H1 (cell line): Measurements from ENCODE around the gene WDR77. TPM values are rescaled to one million over a fixed set of nuclear protein-coding genes. Genes with fewer than 3 reads are reported as not detected.

ENCODE experiments used
- CTCF ChIA-PET: fragments of 300-600 bp; sonication (Branson Sonifier 250); formaldehyde crosslinking; loops from one replicate; lab custom pipeline; 2021; ENCODE audit not compliant: partially characterized antibody; lab: Charles Lee
- POLR2A ChIA-PET: fragments of 300-600 bp; sonication (Branson Sonifier 250); formaldehyde crosslinking; loops from one replicate; lab custom pipeline; 2021; ENCODE audit warnings: inconsistent platforms; ENCODE audit not compliant: partially characterized antibody; lab: Charles Lee
- DNase-seq, 2 experiments: peaks; one replicate each; pipeline versions ENCODE4 v3.0.0 to v3.0.0-alpha.2; 2010 to 2022; ENCODE audit warnings: low spot score in 2 of 2, low read depth in 1 of 2, mixed read lengths in 1 of 2
- FAIRE-seq: peaks from 2 replicates; lab custom pipeline; 2011; peaks lifted over from hg19 to GRCh38; lab: Jason Lieb, UNC
- H2AFZ ChIP-seq: 2 replicates; pipeline ENCODE4 v1.8.1; 2012; ENCODE audit warnings: low read length, inconsistent platforms
- H2AK5ac ChIP-seq: 2 replicates; pipeline ENCODE4 v1.6.1; 2013; ENCODE audit warnings: low read depth, low read length
- H2BK120ac ChIP-seq: replicated peaks from 2 replicates; pipeline ENCODE3; 2013; ENCODE audit warnings: low read depth, low read length, inconsistent platforms
- H2BK12ac ChIP-seq: 2 replicates; pipeline ENCODE4 v1.6.1; 2013; ENCODE audit warnings: low read depth, low read length
- H2BK15ac ChIP-seq: 2 replicates; pipeline ENCODE4 v1.6.1; 2013; ENCODE audit warnings: low read length
- H2BK20ac ChIP-seq: 2 replicates; pipeline ENCODE4 v1.6.1; 2013; ENCODE audit warnings: low read length
- H2BK5ac ChIP-seq: 2 replicates; pipeline ENCODE4 v1.6.1; 2013; ENCODE audit warnings: low read depth, low read length
- H3K14ac ChIP-seq: 2 replicates; pipeline ENCODE4 v1.6.1; 2013; ENCODE audit warnings: inconsistent platforms; ENCODE audit not compliant: insufficient read length
- H3K18ac ChIP-seq: 2 replicates; pipeline ENCODE4 v1.6.1; 2013; ENCODE audit warnings: low read length; ENCODE audit errors: extremely low read depth
- H3K23ac ChIP-seq: 2 replicates; pipeline ENCODE4 v1.6.1; 2013; ENCODE audit warnings: inconsistent platforms; ENCODE audit not compliant: insufficient read length
- H3K23me2 ChIP-seq: 2 replicates; pipeline ENCODE4 v1.6.1; 2013; ENCODE audit warnings: low read depth, low read length
- H3K27ac ChIP-seq: 2 replicates; pipeline ENCODE4 v1.6.1; 2011; ENCODE audit warnings: low read depth, low read length, inconsistent platforms
- H3K27me3 ChIP-seq, 4 experiments: replicated peaks in 1 of 4; 1 replicate in 1 of 4; 2 replicates in 3 of 4; pipeline versions ENCODE4 v1.6.1 to v1.8.1; 2011 to 2013; ENCODE audit warnings: low read length in 3 of 4, mild to moderate bottlenecking in 3 of 4, inconsistent platforms in 2 of 4, mixed read lengths in 2 of 4, moderate library complexity in 1 of 4; ENCODE audit not compliant: control insufficient read depth in 3 of 4, insufficient read depth in 3 of 4; ENCODE audit errors: extremely low read depth in 1 of 4
- H3K36me3 ChIP-seq, 4 experiments: 2 replicates each; pipeline versions ENCODE4 v1.6.1 to v1.8.1; 2011 to 2013; ENCODE audit warnings: mild to moderate bottlenecking in 4 of 4, low read length in 3 of 4, moderate library complexity in 2 of 4, control low read depth in 1 of 4, inconsistent platforms in 1 of 4; ENCODE audit not compliant: insufficient read depth in 4 of 4, control insufficient read depth in 2 of 4
- H3K4ac ChIP-seq: replicated peaks from 2 replicates; pipeline ENCODE3; 2013; ENCODE audit warnings: low read length, low read depth, mixed read lengths, inconsistent platforms; ENCODE audit not compliant: insufficient read length
- H3K4me1 ChIP-seq, 4 experiments: replicated peaks in 1 of 4; 1 replicate in 1 of 4; 2 replicates in 3 of 4; pipeline versions ENCODE4 v1.6.1 to v1.8.1; 2011 to 2013; ENCODE audit warnings: low read length in 3 of 4, inconsistent platforms in 2 of 4, mixed read lengths in 1 of 4; ENCODE audit not compliant: insufficient read depth in 4 of 4, control insufficient read depth in 3 of 4
- H3K4me2 ChIP-seq, 2 experiments: 2 replicates each; pipeline versions ENCODE4 v1.6.1 to v1.8.1; 2011 to 2013; ENCODE audit warnings: low read depth in 2 of 2, low read length in 2 of 2, control low read depth in 1 of 2, inconsistent platforms in 1 of 2, mild to moderate bottlenecking in 1 of 2; ENCODE audit not compliant: insufficient read depth in 1 of 2
- H3K4me3 ChIP-seq, 4 experiments: fragments of 200-600, 300-600 bp in 1 of 4; sonication (generic), shearing (Covaris generic), sonication (Bioruptor Twin) in 1 of 4; 2 replicates each; pipeline versions ENCODE4 v1.5.1 to v1.8.1; 2011 to 2016; ENCODE audit warnings: low read length in 4 of 4, low read depth in 3 of 4, control low read depth in 2 of 4, inconsistent platforms in 2 of 4, mild to moderate bottlenecking in 2 of 4, mixed read lengths in 1 of 4, moderate library complexity in 1 of 4; ENCODE audit not compliant: insufficient read depth in 2 of 4; ENCODE audit errors: extremely low read depth in 1 of 4
- H3K56ac ChIP-seq: replicated peaks from 2 replicates; pipeline ENCODE3; 2013; ENCODE audit warnings: low read depth, mild to moderate bottlenecking, mixed read lengths, low read length, inconsistent platforms; ENCODE audit not compliant: insufficient read length
- H3K79me1 ChIP-seq: 2 replicates; pipeline ENCODE4 v1.6.1; 2013; ENCODE audit warnings: low read depth, low read length, control low read depth
- H3K79me2 ChIP-seq, 2 experiments: 2 replicates each; pipeline versions ENCODE4 v1.6.1 to v1.8.1; 2012 to 2013; ENCODE audit warnings: low read length in 2 of 2, mild to moderate bottlenecking in 2 of 2, inconsistent platforms in 1 of 2; ENCODE audit not compliant: insufficient read depth in 2 of 2, control insufficient read depth in 1 of 2
- H3K9ac ChIP-seq, 4 experiments: replicated peaks in 1 of 4; 1 replicate in 1 of 4; 2 replicates in 3 of 4; pipeline versions ENCODE4 v1.6.1 to v1.8.1; 2011 to 2013; ENCODE audit warnings: low read depth in 3 of 4, low read length in 3 of 4, control low read depth in 2 of 4, mild to moderate bottlenecking in 2 of 4, moderate library complexity in 2 of 4, inconsistent platforms in 1 of 4; ENCODE audit errors: extremely low read depth in 1 of 4
- H3K9me3 ChIP-seq, 2 experiments: 2 replicates each; pipeline versions ENCODE4 v1.6.1 to v1.8.1; 2012 to 2013; ENCODE audit warnings: mild to moderate bottlenecking in 2 of 2, moderate library complexity in 2 of 2, control low read depth in 1 of 2, inconsistent platforms in 1 of 2, low read depth in 1 of 2, low read length in 1 of 2, mixed read lengths in 1 of 2; ENCODE audit not compliant: insufficient read depth in 2 of 2
- H4K20me1 ChIP-seq, 2 experiments: replicated peaks in 1 of 2; 2 replicates each; pipeline versions ENCODE3 to v1.8.1; 2011 to 2013; ENCODE audit warnings: inconsistent platforms in 2 of 2, low read length in 2 of 2, mild to moderate bottlenecking in 1 of 2; ENCODE audit not compliant: insufficient read depth in 2 of 2, control insufficient read depth in 1 of 2
- H4K5ac ChIP-seq: 2 replicates; pipeline ENCODE4 v1.6.1; 2013; ENCODE audit warnings: low read length, low read depth, mixed read lengths, inconsistent platforms; ENCODE audit not compliant: insufficient read length
- H4K8ac ChIP-seq: 2 replicates; pipeline ENCODE4 v1.8.0; 2013; ENCODE audit warnings: mild to moderate bottlenecking, moderate library complexity, low read length, inconsistent platforms; ENCODE audit not compliant: insufficient read depth; ENCODE audit errors: extremely low read depth
- H4K91ac ChIP-seq: replicated peaks from 2 replicates; pipeline ENCODE3; 2013; ENCODE audit warnings: low read length, mixed read lengths, inconsistent platforms; ENCODE audit not compliant: insufficient read length
- EGR1 ChIP-seq: IDR thresholded peaks from 2 replicates; pipeline ENCODE4 v1.6.1; 2011; ENCODE audit warnings: low read depth, low read length, borderline replicate concordance
- WGBS, 2 experiments: shearing (Covaris generic) in 1 of 2; methylation state at CpG; one replicate each; pipeline versions ENCODE4 v1.1.6 to v1.1.7; 2013 to 2015; ENCODE audit warnings: low lambda C conversion rate in 2 of 2, mixed read lengths in 2 of 2, inconsistent platforms in 1 of 2, low coverage in 1 of 2, missing lambda C conversion rate in 1 of 2; ENCODE audit not compliant: insufficient replicate concordance in 2 of 2, insufficient coverage in 1 of 2, insufficient read length in 1 of 2; ENCODE audit errors: extremely low coverage in 1 of 2, missing lambda C conversion rate in 1 of 2; 5-methylcytosine and 5-hydroxymethylcytosine counted together
- polyA plus RNA-seq, 7 experiments: library from polyadenylated mRNA; depleted of rRNA in 3 of 7; stranded (reverse) in 5 of 7; unstranded in 2 of 7; fragments of >200 nt in 5 of 7; fragments of 200-250 nt in 2 of 7; gene quantifications; 1 replicate in 5 of 7; 2 replicates in 1 of 7; 4 replicates in 1 of 7; pipeline versions ENCODE4 v1.2.1 to v1.2.3, GENCODE V29; 2011 to 2013; ENCODE audit warnings: missing spikeins in 2 of 7, mixed read lengths in 2 of 7
- total RNA-seq: library from RNA; stranded (reverse); fragmentation: NEBNext Ultra II Directional; extraction: Animal tissue kit (Norgen Biotek cat#: 25700); gene quantifications from 2 replicates; pipeline ENCODE4 v1.2.1, GENCODE V29; 2021

The WDR77 gene
- total and polyA plus RNA-seq, 2 of the 8 experiments (the other 6 are each of a cell fraction or from before 2014, with no cell fraction given) = 66.0 to 156 TPM

DNA sequence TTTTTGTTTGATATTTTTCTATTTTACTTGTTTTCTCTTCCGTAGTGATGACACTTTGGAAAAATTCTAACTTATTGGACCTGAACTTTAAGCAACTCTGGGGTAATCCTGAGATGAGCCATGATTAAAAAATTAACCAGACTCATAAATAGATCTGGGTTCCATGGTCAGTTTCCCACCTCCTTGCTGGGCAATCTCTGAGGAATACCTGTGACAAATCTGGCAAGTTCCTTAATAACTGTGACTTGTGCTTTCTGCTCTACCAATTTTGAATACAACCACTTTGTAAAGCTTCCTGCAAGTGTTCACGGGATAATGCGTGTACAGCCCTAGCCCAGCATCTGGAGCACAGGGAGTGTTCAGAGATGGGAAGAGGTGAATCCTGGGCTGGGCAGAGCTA lies 24.8 kb downstream of the WDR77 start:
- Histone ChIP-seq H3K27me3 (no peaks in the 10 kb centered on the region; a peak in 1 of 7 replicates), H2BK120ac (no peak overlapping the region), H4K91ac (no peak overlapping the region), H4K20me1 (no peaks in the 10 kb centered on the region), H3K4ac (no peak overlapping the region), H3K23ac (no peak overlapping the region), H3K36me3 (no peaks in the 10 kb centered on the region), H3K79me1 (no peaks in the 10 kb centered on the region), H3K27ac (no peak overlapping the region), H3K4me1 (no peaks in the 10 kb centered on the region), H3K9ac (no peak overlapping the region), H4K5ac (no peak overlapping the region), H2AFZ (no peak overlapping the region), H2BK5ac (no peak overlapping the region), H3K9me3 (no peaks in the 10 kb centered on the region), H3K23me2 (no peaks in the 10 kb centered on the region; the same call in 1 of the 2 replicates), H3K14ac (no peak overlapping the region), H2BK20ac (no peak overlapping the region), H2AK5ac (no peak overlapping the region), H3K4me2 (no peak overlapping the region), H3K79me2 (no peaks in the 10 kb centered on the region), H3K4me3 (no peak overlapping the region), H3K18ac (no peak overlapping the region), H2BK15ac (no peak overlapping the region), H2BK12ac (no peak overlapping the region), H4K8ac (no peak overlapping the region), H3K56ac (no peak overlapping the region)
- 87% methylated on average over 3 of the region's 3 CpGs; no CpG with 5 or more reads in 1 of the 2 experiments for WGBS, 2 experiments
- FAIRE-seq (no peak), DNase-seq (no peak)
- ChIA-PET POLR2A (interaction anchor here (1.2 to 4.6 kb wide), 3 partner anchors 10 to 17 kb away, joined by 3 to 27 read pairs (median 5); no protein-coding TSS in a partner anchor), CTCF (interaction anchor here (1.8 kb wide), 1 partner anchor 13 kb away, joined by 6 read pairs; no protein-coding TSS in a partner anchor)
- TF ChIP-seq EGR1 = no peak
